NCI-H128 (cell line): Measurements from ENCODE around the gene PIK3C2B.
A peak's percentile ranks its signal among the peaks of the same experiment; 100 is the strongest.
"Not testable (repeated sequence)": the region's sequence is repeated elsewhere in the genome, so short reads cannot be mapped to it uniquely, and the experiment has no call there.

Experiments
- DNase-seq: peaks from one replicate; lab custom pipeline; 2025; ENCODE audit not compliant: unreplicated experiment; lab: John Stamatoyannopoulos, UW

PIK3C2B gene

GRCh38 chr1:204494281-204495077, at the start of gene PIK3C2B:
Gene PIK3C2B, minus strand, starts transcription at chr1:204494805. Its CDS starts 25,003 bp downstream, at chr1:204469802.
- peak; percentile 76 for DNase-seq

- DNase-seq = no peak
Measured at GRCh38 chr1:204544321-204544720, 49.7 kb upstream of the PIK3C2B start.

- DNase-seq = no peak
Measured at GRCh38 chr1:204541626-204542025, 47.0 kb upstream of the PIK3C2B start.

- DNase-seq = no peak
Measured at GRCh38 chr1:204532832-204533231, 38.2 kb upstream of the PIK3C2B start.

- no peak for DNase-seq
Measured at GRCh38 chr1:204530932-204531331, 36.3 kb upstream of the PIK3C2B start.

GRCh38 chr1:204529371-204529895, 34.8 kb upstream of the PIK3C2B start:
- DNase-seq = no peak

GRCh38 chr1:204528677-204529076, 34.1 kb upstream of the PIK3C2B start:
- no peak for DNase-seq

- no peak for DNase-seq
Measured at GRCh38 chr1:204528241-204528640, 33.6 kb upstream of the PIK3C2B start.

GRCh38 chr1:204524986-204525385, 30.4 kb upstream of the PIK3C2B start:
- no peak for DNase-seq

- no peak for DNase-seq
Measured at GRCh38 chr1:204523605-204524215, 29.1 kb upstream of the PIK3C2B start.

- not testable (repeated sequence) for DNase-seq
Measured at GRCh38 chr1:204521941-204522521, 27.4 kb upstream of the PIK3C2B start.

GRCh38 chr1:204520834-204521709, 26.5 kb upstream of the PIK3C2B start:
- DNase-seq = peak; percentile 69

- DNase-seq = not testable (repeated sequence)
Measured at GRCh38 chr1:204517382-204517781, 22.8 kb upstream of the PIK3C2B start.

- DNase-seq = peak; percentile 90
Measured at GRCh38 chr1:204516180-204516879, 21.7 kb upstream of the PIK3C2B start, which contains the start of gene MDM4. Gene MDM4, plus strand, starts transcription at chr1:204516406. Its CDS starts 9,113 bp downstream, at chr1:204525519.

GRCh38 chr1:204514828-204515227, 20.2 kb upstream of the PIK3C2B start:
- DNase-seq = no peak

- DNase-seq = no peak
Measured at GRCh38 chr1:204513117-204513716, 18.6 kb upstream of the PIK3C2B start.

GRCh38 chr1:204511366-204511765, 16.8 kb upstream of the PIK3C2B start:
- DNase-seq = no peak

- no peak for DNase-seq
Measured at GRCh38 chr1:204509186-204509635, 14.6 kb upstream of the PIK3C2B start.

GRCh38 chr1:204507317-204508105, 12.9 kb upstream of the PIK3C2B start:
- DNase-seq = peak; percentile 50
